ENCODE data around the gene TCF7L2.

DNA sequence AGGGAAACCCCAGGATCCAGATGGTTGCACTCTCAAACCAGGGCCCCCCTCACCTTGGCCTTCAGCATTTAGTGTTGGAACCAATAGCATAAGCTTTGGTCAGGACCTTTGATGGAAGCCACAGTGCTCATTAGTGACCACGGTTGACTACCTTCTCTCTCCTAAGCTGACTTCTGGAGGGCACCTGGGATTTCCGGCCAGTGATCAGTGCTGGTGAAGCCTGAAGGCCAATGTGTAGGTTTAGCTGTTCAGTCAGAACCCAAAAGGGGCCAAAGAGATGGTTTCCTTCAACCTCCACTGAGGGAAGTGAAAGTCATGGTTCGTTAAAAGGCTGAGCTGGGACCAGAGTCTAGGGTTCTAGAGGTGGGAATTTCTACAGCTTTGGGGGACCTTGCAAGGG lies 46.4 kb downstream of the TCF7L2 start:
- TF ChIP-seq, protein P1, sequence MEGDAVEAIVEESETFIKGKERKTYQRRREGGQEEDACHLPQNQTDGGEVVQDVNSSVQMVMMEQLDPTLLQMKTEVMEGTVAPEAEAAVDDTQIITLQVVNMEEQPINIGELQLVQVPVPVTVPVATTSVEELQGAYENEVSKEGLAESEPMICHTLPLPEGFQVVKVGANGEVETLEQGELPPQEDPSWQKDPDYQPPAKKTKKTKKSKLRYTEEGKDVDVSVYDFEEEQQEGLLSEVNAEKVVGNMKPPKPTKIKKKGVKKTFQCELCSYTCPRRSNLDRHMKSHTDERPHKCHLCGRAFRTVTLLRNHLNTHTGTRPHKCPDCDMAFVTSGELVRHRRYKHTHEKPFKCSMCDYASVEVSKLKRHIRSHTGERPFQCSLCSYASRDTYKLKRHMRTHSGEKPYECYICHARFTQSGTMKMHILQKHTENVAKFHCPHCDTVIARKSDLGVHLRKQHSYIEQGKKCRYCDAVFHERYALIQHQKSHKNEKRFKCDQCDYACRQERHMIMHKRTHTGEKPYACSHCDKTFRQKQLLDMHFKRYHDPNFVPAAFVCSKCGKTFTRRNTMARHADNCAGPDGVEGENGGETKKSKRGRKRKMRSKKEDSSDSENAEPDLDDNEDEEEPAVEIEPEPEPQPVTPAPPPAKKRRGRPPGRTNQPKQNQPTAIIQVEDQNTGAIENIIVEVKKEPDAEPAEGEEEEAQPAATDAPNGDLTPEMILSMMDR (IDR thresholded peaks at IDR 0.05): no peak
- no peak for TF ChIP-seq POLR2A (IDR thresholded peaks at IDR 0.05)
